Measurements from ENCODE around the gene SHC4.
"Not testable (repeated sequence)": the region's sequence is repeated elsewhere in the genome, so short reads cannot be mapped to it uniquely, and the experiment has no call there.

The SHC4 gene

GRCh38 chr15:48790466-48791115 is 173.1 kb downstream of the SHC4 start:
- H3K4me1 Mint-ChIP-seq; H3K27ac Mint-ChIP-seq; DNase-seq; H3K27me3 Mint-ChIP-seq; H3K4me3 Mint-ChIP-seq; H3K9me3 Mint-ChIP-seq; ATAC-seq (replicated peaks): not testable (repeated sequence)
- peaks cover 26 to 37% of the 10 kb centered on the region in 2 donors for H3K36me3 Mint-ChIP-seq

GRCh38 chr15:48785712-48786111 is 178.0 kb downstream of the SHC4 start:
- ATAC-seq (replicated peaks) (no peak), DNase-seq (no peak)
- Mint-ChIP-seq H3K4me3 (no peak overlapping the region), H3K27ac (no peak overlapping the region), H3K36me3 (peaks cover 22 to 47% of the 10 kb centered on the region in 2 donors), H3K27me3 (no peaks in the 10 kb centered on the region), H3K4me1 (no peaks in the 10 kb centered on the region), H3K9me3 (no peaks in the 10 kb centered on the region)

- no peak overlapping the region for H3K4me3 Mint-ChIP-seq
- no peaks in the 10 kb centered on the region for H3K4me1 Mint-ChIP-seq
- ATAC-seq (replicated peaks) (no peak), DNase-seq (no peak)
- H3K9me3 Mint-ChIP-seq: no peaks in the 10 kb centered on the region
- H3K36me3 Mint-ChIP-seq: peaks cover 24 to 48% of the 10 kb centered on the region in 2 donors
- no peaks in the 10 kb centered on the region for H3K27me3 Mint-ChIP-seq
- no peak overlapping the region for H3K27ac Mint-ChIP-seq
Observed at GRCh38 chr15:48785195-48785594, 178.5 kb downstream of the SHC4 start.

GRCh38 chr15:48784756-48785155 is 179.0 kb downstream of the SHC4 start:
- H3K9me3 Mint-ChIP-seq: no peaks in the 10 kb centered on the region
- H3K4me3 Mint-ChIP-seq: no peak overlapping the region
- no peaks in the 10 kb centered on the region for H3K27me3 Mint-ChIP-seq
- no peaks in the 10 kb centered on the region for H3K4me1 Mint-ChIP-seq
- H3K36me3 Mint-ChIP-seq: peaks cover 25 to 48% of the 10 kb centered on the region in 2 donors
- DNase-seq (no peak), ATAC-seq (replicated peaks) (no peak)
- no peak overlapping the region for H3K27ac Mint-ChIP-seq

- Mint-ChIP-seq H3K36me3 (peaks cover 21 to 41% of the 10 kb centered on the region in 2 donors), H3K4me1 (no peaks in the 10 kb centered on the region), H3K27ac (no peak overlapping the region), H3K27me3 (no peaks in the 10 kb centered on the region), H3K4me3 (no peak overlapping the region), H3K9me3 (no peaks in the 10 kb centered on the region)
- DNase-seq (no peak), ATAC-seq (replicated peaks) (no peak)
Observed at GRCh38 chr15:48782911-48783310, 180.8 kb downstream of the SHC4 start.

GRCh38 chr15:48781481-48782081 is 182.1 kb downstream of the SHC4 start:
- Mint-ChIP-seq H3K36me3 (peaks cover 21 to 36% of the 10 kb centered on the region in 2 donors), H3K4me3 (no peak overlapping the region), H3K27me3 (no peaks in the 10 kb centered on the region), H3K27ac (no peak overlapping the region), H3K9me3 (no peaks in the 10 kb centered on the region), H3K4me1 (no peaks in the 10 kb centered on the region)
- no peak for DNase-seq
- no peak for ATAC-seq (replicated peaks)

- no peak overlapping the region for H3K4me3 Mint-ChIP-seq
- no peak for DNase-seq
- ATAC-seq (replicated peaks): no peak
- peaks cover 20 to 33% of the 10 kb centered on the region in 2 donors for H3K36me3 Mint-ChIP-seq
- H3K4me1 Mint-ChIP-seq: no peaks in the 10 kb centered on the region
- H3K27me3 Mint-ChIP-seq: no peaks in the 10 kb centered on the region
- no peaks in the 10 kb centered on the region for H3K9me3 Mint-ChIP-seq
- H3K27ac Mint-ChIP-seq: no peak overlapping the region
Observed at GRCh38 chr15:48781017-48781416, 182.7 kb downstream of the SHC4 start.

GRCh38 chr15:48778331-48778730 is 185.4 kb downstream of the SHC4 start:
- H3K9me3 Mint-ChIP-seq: peaks cover 2 to 9% of the 10 kb centered on the region in 2 donors
- no peak overlapping the region for H3K27ac Mint-ChIP-seq
- peaks cover 29 to 44% of the 10 kb centered on the region in 2 donors for H3K36me3 Mint-ChIP-seq
- no peak overlapping the region for H3K4me3 Mint-ChIP-seq
- DNase-seq (no peak), ATAC-seq (replicated peaks) (no peak)
- no peaks in the 10 kb centered on the region for H3K4me1 Mint-ChIP-seq
- H3K27me3 Mint-ChIP-seq: no peaks in the 10 kb centered on the region

- DNase-seq: no peak
- no peaks in the 10 kb centered on the region for H3K27me3 Mint-ChIP-seq
- peaks cover 31 to 47% of the 10 kb centered on the region in 2 donors for H3K36me3 Mint-ChIP-seq
Observed at GRCh38 chr15:48777645-48778330, 185.9 kb downstream of the SHC4 start.

GRCh38 chr15:48775546-48775945 is 188.2 kb downstream of the SHC4 start:
- no peaks in the 10 kb centered on the region for H3K27me3 Mint-ChIP-seq
- H3K4me1 Mint-ChIP-seq: no peaks in the 10 kb centered on the region
- H3K9me3 Mint-ChIP-seq: peaks cover 2 to 9% of the 10 kb centered on the region in 2 donors
- DNase-seq (no peak), ATAC-seq (replicated peaks) (no peak)
- H3K27ac Mint-ChIP-seq: no peak overlapping the region
- H3K36me3 Mint-ChIP-seq: peaks cover 27 to 37% of the 10 kb centered on the region in 2 donors
- H3K4me3 Mint-ChIP-seq: no peak overlapping the region

More at GRCh38 chr15:48777645-48778330, 185.9 kb downstream of the SHC4 start:
- Mint-ChIP-seq H3K4me1 (no peaks in the 10 kb centered on the region), H3K9me3 (peaks cover 2 to 9% of the 10 kb centered on the region in 2 donors), H3K4me3 (no peak overlapping the region), H3K27ac (no peak overlapping the region)
- no peak for ATAC-seq (replicated peaks)

GRCh38 chr15:48774484-48774883 is 189.2 kb downstream of the SHC4 start:
- Mint-ChIP-seq H3K9me3 (peaks cover 2 to 9% of the 10 kb centered on the region in 2 donors), H3K27ac (no peak overlapping the region), H3K36me3 (peaks cover 26 to 38% of the 10 kb centered on the region in 2 donors), H3K4me1 (no peaks in the 10 kb centered on the region), H3K27me3 (no peaks in the 10 kb centered on the region), H3K4me3 (no peak overlapping the region)
- DNase-seq (no peak), ATAC-seq (replicated peaks) (no peak)
